NCI-H82 treated with DMSO at 0.1 percent for 48 hours (cell line): ENCODE measurements around the gene HGD.
"Not testable (repeated sequence)": the region's sequence is repeated elsewhere in the genome, so short reads cannot be mapped to it uniquely, and the experiment has no call there.

Experiments used
- DNase-seq: peaks from one replicate; lab custom pipeline; 2025; ENCODE audit not compliant: unreplicated experiment; lab: John Stamatoyannopoulos, UW

The HGD gene

DNA sequence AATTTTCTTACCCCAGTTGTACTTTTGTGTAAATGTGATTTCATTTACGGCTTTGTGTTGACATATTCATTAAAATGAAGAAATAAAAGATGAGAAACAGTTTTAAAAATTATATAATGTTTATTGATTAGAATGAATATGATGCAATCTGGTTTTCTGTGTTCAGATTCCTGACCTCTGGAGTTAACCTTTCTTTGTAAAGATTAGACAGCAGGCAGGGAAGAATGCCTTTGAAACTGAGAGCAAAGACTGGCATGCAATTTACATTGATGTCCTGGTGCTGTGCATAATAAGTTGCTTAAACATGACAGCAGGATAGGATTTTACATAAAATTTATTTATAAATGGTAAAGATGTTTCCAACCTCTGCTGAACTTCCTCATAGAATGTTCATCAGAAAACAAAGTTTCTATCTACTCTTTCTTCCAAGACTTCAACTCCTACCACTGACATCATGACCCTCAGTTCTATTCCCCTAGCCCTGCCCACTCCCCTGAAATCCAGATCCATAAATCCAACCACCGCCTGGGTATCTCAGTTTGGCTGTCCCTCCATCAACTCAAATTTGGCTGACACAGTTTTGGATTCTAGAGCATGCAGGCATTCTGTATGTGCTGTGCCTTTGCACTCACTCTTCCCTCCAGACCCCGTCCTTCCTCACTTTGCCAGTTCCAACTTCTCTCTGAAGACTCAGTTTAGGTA is 1.7 kb downstream of the HGD start:
- DNase-seq, result no peak

DNA sequence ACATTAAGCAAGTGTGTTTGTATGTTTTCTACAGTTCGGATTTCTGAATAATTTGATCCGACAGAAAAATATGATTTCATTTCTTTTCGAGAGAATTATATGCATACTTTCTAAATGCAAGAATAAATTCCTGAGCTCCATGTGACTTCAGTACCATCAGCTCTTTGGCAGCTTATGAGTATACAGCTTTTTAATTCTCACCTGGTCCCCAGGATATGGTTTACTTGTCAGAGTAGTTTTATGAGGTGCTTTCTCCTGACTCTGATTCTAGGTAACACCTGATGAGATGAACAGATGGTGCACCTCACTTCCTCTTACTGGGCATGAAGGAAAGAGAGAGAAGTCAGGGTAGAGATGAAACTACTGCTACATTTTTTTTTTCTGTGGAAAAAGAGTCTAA is 3.1 kb downstream of the HGD start:
- no peak for DNase-seq

DNA sequence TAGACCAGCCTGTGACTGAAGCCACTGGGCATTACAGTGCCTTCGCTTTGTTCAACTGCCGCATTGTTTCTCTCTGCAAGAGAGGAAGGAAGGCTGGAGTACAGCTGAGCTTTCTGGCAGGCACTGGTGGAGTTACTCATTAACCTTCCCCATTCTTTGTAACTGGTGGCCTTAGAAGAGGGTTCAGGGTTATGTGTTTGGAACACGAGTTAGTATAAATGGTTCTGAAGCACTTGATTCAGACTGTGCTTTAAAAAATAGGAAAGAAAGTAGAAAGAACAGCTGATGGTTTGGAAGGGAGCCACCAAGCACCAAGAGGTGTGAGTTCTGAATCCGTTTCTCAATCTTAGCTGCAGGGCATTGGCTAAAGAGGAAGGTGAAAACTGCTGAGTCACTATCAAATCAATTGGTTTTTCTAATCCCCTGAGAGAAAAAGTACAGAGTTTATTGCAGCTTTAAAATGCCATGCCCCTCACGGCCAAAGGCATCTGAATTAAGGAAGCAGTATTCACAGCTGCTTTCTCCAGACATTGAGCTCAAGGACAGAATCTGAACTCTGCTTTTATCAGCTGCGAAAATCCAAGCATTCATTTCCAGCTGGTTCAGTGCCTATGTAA is 3.6 kb downstream of the HGD start:
- DNase-seq, result peak; percentile 26

DNA sequence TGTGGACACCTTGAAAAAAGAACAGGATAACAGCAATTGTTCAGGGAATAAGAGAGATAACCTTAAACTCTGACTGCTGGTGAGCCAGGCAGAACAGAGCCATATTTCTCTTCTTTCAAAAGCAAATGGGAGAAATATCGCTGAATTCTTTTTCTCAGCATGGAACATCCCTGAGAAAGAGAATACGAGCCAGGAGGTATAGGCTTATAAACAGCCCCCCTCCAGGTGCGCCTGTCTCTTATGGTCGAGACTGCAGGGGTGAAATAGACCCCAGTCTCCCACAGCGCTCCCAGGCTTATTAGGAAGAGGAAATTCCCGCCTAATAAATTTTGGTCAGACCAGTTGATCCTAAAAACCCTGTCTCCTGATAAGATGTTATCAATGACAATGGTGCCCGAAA is 4.8 kb downstream of the HGD start:
- DNase-seq, result not testable (repeated sequence)

DNA sequence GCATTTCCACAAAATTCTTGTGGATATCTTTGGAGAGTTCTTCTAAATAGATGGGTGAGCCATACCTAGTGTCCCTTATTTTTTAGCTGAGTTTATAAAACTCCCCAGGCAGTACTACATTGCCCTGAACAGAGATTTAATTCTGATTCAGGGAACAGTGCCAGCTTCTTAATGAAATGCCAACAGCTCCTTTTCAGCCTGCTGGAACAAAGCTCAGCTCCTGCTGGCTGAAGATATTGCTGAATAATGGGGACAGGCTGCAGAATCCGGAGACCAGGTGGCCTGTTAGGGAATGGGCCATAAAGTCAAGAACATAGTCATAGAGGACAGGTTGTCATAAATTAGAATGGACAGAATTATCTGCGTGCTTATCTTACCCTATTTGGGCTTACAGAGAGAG is 8.9 kb downstream of the HGD start:
- no peak for DNase-seq

DNA sequence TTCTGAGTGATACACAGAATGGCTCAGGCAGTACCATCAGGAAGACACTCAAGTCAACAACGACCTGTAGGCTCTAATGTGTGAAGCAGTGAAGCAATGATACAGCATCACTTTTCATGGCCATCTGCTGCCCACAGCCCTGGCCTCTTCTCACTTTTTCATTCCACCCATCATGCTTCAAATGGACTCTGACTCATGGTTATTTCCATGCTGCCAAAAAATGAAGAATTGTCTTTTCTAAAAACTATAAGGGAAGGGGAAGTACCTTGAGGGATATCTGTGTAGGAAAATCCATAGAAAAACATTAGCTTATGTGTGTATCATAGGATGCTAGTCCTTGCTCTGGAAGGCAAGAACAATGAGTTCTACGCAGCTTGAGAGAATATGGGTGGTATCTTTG is 11.5 kb downstream of the HGD start:
- no peak for DNase-seq

DNA sequence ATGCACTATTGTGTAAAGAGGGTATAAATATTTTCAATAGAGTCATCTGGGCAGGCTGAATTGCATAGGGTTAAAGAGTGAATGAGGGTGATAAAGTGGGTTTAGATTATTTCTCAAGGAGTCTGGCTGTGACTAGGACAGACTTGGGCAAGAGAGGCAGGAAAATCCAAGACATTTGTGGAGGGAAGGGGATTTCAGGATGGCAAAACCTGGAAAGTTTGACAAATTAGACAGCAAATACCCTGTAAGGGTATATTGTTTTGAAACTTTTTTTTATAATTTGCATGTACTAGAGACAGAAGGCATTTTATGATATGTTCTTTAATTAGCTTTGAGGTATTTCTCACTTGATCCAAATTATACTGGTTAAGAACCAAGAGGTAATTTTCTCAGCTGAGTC is 17.1 kb downstream of the HGD start:
- DNase-seq, result no peak

DNA sequence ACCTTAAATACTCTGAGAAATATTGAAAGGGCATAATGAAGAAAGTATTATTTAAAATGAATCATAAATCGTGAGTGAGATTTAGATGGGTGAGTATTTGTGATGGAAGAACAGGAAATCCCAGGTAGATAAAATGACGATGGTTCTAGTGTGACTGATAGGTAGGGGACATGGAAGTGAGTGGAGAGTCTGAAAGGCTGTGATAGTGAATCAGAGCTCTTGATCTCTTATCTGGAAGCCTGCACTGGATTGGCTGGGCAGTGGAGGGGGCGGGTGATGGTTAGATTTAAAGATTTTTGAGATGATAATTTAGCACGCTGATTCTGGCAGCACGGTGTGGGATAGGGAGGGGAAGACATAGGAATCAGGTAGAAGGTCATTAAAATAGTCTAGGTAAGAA is 20.1 kb downstream of the HGD start:
- no peak for DNase-seq

DNA sequence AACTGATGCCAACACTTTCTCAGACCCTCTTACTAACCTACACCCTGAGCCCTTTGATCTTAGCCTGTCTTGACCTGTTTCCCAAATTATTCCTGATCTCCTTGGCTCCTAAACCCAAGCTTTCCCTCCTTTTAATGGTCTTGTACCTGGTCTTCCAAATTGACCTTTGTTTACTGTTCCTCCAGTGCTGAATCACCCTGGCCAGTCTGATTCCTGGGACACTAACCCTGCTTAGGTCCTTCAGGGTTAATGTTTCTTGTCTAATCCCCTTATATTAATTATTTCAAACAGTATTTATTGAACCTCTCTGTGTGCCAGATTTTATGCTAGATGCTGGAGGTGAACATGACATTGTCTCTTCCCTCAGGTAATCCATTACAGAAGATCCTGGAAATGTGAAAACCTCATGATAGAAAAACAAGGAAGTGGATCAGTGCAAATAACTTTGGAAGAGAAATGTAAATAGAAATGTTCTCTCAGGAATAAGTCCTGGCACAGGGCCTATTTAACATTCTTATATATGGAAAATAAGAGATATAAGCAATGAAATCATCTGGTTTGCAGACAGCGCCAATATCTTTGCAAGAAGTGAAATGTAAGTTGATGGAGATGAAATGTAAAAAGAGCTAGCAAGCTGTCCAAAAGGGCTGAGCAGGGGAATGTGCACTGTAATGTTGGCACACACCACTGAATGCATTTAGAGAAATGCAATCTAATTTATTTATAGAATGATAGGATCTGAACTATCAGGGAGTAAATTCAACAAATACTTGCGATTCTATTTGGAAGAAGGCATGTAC is 20.7 kb downstream of the HGD start:
- DNase-seq, result no peak

DNA sequence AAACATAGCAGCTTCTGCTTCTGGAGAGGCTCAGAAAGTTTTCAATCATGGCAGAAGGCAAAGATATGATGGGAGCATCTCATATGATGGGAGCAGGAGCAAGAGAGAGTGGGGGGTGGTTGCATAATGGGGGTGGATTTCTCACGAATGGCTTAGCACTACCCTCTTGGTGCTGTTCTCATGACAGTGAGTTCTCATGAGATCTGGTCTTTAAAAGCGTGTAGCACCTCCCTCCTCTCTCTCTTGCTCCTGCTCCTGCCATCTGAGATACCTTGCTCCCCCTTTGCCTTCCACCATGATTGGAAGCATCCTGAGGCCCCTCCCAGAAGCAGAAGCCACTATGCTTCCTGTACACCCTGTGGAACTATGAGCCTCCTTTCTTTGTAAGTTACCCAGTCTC is 22.2 kb downstream of the HGD start:
- no peak for DNase-seq

DNA sequence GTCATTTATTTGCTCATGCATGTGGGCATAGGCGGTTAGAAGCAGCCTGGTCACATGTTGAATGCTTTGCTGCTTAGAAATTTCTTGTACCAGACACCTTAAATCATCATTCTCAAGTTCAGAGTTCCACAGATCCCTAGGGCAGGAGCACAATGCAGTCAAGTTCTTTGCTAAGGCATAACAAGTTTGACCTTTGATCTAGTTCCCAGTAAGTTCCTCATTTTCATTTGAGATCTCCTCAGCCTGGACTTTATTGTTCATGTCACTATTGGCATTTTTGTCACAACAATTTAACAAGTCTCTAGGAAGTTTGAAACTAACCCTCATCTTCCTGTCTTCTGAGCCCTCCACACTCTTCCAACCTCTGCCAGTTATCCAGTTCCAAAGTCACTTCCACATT is 22.8 kb downstream of the HGD start:
- no peak for DNase-seq

DNA sequence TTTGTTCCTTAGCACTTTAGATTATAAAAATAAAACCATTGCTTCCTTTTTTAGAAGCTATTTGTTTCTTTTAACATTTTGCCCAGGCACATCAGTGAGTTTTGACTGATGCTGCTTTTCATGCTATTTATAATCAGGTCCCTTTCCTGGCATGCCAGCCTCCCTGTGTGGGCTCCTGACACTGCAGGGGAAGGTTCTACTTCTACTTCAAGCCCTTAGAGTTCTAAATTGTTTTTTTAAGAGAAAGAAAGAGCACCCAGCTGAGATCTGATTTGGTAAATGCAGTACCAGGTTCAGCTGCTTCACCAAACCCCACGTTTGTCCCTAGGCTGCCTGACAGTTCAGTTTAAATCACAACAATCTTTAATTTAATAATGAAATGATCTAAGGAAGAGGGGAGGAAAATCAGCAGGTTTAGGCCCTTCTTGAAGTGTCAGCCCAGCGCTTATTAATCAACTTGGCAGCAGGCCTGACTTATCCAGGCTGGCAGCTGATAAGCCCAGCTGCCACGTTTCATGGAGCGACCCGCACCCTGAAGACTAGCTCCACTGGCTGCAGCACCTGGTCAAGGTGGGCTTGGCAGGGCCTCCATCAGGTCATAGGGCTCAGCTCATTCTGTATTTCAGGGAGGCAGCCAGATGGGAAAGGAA is 29.0 kb downstream of the HGD start:
- DNase-seq, result peak; percentile 49

DNA sequence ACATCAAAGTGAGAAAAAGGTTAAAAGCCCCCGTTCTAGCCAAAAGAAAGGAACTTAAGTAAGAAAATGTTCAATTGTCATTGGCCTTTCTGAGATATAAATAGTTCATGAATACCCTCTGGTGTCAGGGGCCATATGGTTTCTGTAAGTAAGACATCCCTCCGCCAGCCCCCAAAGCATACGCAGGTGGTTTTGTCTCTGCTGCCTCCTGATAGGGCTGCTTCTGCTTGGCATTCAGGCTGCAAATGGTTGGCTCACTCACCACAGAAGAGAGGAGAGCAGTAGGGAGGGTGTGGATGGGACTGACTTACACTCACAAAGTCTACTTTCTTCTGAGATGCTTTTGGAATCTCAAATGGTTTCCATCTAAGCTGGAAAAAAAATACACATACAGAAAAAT is 29.8 kb downstream of the HGD start:
- DNase-seq, result peak; percentile 49

DNA sequence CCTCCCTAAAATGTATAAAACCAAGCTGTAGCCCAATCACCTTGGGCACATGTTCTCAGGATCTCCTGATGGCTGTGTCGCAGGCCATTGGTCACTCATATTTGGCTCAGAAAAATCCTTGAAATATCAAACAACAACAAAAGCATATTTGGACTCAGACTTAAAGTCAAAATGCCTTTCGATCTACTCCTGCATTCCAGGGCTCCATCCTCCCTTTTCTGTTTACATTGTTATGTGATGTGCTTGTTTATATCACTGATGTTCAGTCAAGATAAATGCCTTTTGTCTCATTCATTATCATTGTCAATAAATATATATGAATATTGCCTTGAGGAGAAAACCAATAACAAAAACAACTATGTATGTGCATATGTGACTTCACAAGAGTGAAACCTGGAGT is 31.7 kb downstream of the HGD start:
- no peak for DNase-seq

DNA sequence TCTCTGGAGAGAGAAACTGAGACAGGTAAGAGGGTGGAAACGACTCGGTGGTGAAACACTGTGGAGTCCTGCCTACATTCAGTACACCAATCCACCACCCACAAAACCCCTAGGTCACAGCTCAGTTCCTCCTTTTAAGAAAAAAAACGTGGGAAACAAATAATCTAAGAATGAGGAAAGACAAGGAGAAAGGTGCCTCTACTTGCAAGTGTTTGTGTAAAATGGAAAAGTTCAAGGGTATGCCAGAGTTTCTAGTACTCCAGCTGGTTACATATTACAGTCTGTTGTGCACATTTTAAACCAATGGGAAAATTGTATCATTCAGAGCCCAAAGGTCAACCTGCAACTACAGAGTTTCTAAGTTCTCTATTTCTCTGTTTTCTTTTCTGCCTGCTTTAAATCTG is 32.2 kb downstream of the HGD start:
- DNase-seq, result no peak

DNA sequence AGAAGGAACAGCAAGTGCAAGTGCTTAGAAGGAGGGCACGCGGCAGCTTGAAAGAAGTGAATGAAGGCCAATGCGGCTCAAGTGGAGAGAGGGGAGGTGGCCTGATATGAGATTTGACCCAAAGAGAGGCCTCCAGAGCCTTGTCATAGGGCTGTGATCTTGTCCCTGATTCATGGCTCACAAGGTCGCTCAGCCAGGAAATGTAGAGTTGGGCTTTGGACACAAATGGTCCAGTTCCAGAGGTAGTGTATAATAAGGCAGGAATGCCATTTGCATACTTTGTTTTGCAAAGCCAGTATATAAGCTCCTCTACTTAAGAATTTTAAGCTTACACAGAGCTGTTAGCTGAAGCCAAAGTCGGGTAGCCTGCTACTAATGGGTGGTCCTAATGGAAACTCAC is 33.7 kb downstream of the HGD start:
- no peak for DNase-seq

DNA sequence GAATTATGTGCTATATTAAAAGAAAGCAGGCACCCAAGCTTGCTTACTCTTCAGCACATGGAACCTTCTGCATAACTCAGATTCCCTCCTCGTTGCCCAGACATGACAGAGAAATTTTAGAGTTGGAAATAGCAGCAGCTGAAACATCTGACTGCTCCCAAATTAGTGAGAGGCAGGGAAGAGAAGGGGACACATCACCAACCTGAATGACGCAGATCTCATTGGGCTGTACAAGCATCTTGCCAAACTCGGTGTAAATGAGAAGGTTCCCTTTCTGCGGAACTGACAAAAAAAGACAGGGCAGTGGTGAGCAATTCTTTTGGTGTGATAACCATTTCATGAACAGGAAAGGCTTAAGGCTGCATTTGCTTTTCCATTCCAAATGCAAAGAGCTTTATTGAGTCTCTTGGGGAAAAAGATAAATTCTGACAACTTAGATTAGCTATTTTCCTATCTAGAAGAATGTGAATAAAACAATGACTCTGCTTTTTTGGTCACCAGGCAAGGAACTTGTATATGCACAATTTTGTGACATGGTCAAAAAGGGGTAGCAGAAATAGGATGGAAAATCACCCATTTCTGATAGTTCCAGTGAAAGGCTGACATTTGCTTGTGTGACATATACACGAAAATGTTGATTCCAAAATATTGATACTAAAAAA is 35.1 kb downstream of the HGD start:
- DNase-seq, result no peak

DNA sequence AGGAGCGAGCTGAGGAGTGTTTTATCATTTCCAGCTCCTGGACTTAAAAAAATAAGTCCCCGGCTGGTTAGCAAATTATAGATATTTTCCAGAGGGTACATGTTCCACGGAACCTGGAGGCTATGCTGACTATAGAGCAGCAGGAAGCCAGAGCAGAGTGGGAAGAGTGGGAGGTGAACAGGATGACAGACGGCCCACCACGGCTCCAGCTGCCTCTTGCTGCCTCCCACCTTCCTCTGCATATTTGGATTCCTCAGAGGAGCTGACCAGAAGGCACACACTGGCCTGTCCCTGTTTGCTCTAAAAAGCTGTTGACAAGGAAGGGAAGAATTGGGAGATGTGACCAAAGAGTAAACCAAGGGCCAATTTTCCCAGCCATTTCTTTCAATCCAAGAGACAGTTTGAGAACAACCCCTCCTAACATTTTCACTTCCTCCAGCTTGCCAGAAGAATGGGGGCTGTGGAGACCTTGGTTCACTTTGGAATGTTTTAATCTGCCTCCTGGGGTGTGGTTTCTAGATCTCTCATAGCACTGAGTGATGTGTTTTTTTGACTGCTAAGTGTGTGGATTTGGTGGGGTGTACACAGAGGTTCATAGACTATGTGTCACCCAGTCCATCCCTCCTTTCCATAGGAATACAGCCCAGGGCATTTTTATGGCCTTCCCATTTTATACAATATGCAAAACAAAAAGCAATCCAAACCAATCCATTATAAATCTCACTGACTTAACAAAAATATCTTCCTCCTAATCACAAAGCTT is 36.8 kb downstream of the HGD start:
- DNase-seq, result no peak

DNA sequence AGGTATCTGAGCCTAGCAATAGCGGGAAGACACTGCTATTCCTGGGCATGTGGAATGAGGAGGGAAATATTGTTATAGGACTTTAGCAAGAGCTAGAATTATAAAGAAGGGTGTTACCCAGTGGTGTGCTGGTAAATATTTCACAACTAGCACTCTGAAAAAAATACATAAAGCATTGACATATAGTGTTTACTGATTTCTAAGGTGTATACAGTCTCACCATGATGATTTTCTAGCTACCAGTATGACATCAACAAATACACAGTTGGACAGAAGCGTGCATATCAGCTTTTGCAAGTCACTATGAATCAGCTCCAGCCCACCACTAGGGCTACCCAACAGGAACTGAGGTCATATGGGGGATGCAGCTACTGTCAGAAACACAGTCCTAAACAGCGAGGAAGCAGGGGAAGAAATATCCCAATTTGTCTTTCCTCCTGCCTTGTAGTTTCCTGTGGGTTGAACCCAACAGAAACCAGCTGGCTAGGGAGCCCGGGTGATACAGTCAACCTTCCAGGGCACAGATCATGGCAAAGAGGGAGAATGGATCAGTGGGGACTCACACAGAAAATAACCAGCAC is 39.6 kb downstream of the HGD start:
- DNase-seq, result no peak

DNA sequence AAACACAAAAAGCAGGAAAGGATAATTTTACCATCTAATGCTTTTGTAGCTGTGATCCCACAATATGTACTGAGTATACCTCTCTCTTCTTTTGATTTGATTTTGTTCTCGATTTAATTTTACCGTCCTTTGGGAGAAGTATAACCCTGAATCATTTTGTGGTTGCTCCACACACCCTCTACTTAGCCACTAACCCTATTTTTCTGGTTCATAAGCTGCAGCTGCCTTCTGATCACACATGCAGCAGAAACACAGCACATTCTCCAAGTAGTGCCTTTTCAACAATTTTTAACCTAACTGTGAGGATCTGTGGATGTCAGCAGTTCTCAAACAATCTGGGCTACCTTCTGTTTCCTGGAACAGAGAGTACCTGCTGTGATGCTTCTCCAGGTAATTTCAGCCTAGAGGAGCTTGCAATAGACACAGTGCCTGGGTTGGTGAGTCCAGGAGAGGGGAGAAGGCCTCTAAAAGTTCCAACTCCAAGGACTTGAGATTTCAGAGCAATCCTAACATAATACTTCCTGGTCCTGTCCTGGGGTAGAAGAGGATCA is 40.3 kb downstream of the HGD start:
- DNase-seq, result no peak
